ENCODE data around the gene BCL2. TPM values are rescaled to one million over a fixed set of nuclear protein-coding genes. Genes with fewer than 3 reads are reported as not detected.
A peak's percentile ranks its signal among the peaks of the same experiment; 100 is the strongest.
"Not testable (repeated sequence)": the region's sequence is repeated elsewhere in the genome, so short reads cannot be mapped to it uniquely, and the experiment has no call there.

The BCL2 gene
- 47.3 TPM for total RNA-seq

- peak; percentile 65 for ATAC-seq
- no peak for DNase-seq (ENCODE audit: low spot score)
- intact Hi-C loops (cut with DNase I) = loop anchor here (5.0 to 10.0 kb wide), 2 partner anchors 55 to 187 kb away; no protein-coding TSS in a partner anchor
These were observed at the start of gene BCL2 for GRCh38 chr18:63319383-63320122. BCL2 (minus strand) TSS chr18:63319769.

GRCh38 chr18:63368611-63369010, 49.0 kb upstream of the BCL2 start:
- DNase-seq (ENCODE audit: low spot score) (no peak), ATAC-seq (no peak)
- intact Hi-C loops (cut with DNase I) = loop anchor here (10.0 kb wide), 1 partner anchor 46 kb away; no protein-coding TSS in a partner anchor

DNA sequence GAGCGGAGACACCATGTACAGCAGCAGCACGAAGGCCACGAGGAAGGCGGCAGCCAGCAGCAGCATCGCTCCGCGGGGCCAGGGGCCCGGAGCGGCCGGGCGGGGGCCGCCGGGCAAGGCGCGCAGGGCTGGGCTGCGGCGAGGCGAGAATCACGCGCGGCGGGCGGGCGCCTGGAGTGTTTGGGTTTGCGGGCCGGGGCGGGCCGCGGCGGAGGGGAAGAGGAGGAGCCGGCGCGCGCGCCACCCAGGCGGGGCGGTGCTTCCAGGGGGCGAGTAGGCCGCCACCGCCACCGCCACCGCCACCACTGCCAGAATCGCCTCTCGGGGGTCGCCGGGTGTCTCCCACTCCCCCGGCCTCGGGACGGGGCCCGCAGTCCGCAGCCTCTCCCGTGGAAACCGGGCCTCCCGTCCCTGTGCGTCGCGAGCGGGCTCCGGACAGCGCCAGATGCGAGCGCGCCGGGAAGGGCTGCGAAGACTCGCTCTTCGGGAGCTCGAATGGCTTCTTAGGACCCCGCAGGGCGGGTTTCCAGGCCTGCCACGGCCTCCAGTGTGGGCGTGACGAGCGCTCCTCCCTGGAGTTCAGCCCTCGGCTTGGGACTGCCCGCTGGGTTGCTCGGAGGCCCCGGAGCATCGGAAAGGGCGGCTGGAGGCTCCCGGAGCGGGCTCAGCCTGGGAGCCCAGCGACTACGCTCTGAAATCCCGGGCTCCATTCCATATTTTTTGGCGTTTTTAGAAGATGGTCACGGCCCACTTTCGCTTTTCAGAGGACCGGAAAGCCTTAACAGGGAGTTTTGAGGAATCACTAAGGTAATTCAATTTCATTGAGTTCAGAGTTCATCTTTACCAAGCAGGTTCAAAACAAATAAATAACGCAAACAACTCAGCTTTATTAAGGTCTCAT, 47.7 kb upstream of the BCL2 start, which contains the start of gene KDSR:
KDSR (minus strand) TSS at position 154 of the 901 bp plus-strand sequence; CDS start at position 66, 88 bp downstream.
- ATAC-seq = peak; percentile 99
- intact Hi-C loops (cut with DNase I) = loop anchor here (10.0 kb wide), 1 partner anchor 47 kb away; no protein-coding TSS in a partner anchor
- DNase-seq (ENCODE audit: low spot score) = peak; percentile 97

DNA sequence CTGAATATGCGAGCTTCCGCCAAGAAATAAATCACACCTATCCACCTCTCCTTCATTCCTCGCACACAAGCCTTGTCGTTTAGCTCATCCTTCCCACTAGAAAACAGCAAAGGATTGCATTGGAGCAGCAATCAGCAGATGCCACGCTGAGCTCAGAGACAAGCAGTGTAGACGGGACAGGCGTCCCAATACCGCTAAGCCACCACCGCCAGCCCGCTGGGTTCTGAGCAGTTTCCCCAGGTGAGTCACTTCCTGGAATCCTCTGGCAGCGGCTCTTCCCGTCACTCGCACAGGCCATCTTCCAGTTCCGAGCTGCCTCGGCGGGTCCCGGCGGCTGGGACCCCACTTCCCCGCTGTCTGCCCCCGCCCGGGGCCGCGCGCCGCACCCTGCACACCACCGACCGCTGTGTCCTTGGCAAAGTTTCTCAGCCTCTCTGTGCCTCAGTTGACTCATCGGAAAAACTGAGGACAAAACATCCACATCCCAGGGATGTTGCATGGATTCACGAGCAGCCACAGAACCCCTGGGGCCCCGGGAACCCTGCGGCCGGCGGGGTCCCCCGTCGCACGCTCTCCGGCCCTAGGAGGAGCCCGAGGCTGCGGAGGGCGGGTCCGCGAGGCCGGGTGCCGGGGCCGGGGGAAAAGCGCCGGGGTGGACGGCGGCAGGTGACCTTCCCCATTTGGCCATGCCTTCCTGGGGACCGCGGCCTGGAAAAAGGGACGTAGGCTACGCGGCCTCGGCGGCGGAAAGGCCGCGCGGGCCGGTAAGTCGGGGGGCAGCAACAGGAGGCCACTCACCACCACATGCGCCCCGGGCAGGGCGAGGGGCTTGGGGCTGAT, 46.9 kb upstream of the BCL2 start:
- DNase-seq (ENCODE audit: low spot score) = peak; percentile 67
- no peak for ATAC-seq
- intact Hi-C loops (cut with DNase I) = loop anchor here (10.0 kb wide), 1 partner anchor 48 kb away; no protein-coding TSS in a partner anchor

GRCh38 chr18:63365876-63366212, 46.3 kb upstream of the BCL2 start:
- no peak for DNase-seq (ENCODE audit: low spot score)
- intact Hi-C loops (cut with DNase I) = loop anchor here (10.0 kb wide), 1 partner anchor 49 kb away; no protein-coding TSS in a partner anchor
- no peak for ATAC-seq

- ATAC-seq = no peak
- DNase-seq (ENCODE audit: low spot score) = no peak
- intact Hi-C loops (cut with DNase I) = loop anchor here (10.0 kb wide), 1 partner anchor 51 kb away; no protein-coding TSS in a partner anchor
These were observed 44.4 kb upstream of the BCL2 start for GRCh38 chr18:63363951-63364350.

- intact Hi-C loops (cut with DNase I) = loop anchor here (10.0 kb wide), 1 partner anchor 51 kb away; no protein-coding TSS in a partner anchor
- not testable (repeated sequence) for ATAC-seq; DNase-seq (ENCODE audit: low spot score)
These were observed 43.9 kb upstream of the BCL2 start for GRCh38 chr18:63363420-63363819.

GRCh38 chr18:63356272-63356896, 36.8 kb upstream of the BCL2 start:
- no peak for DNase-seq (ENCODE audit: low spot score)
- intact Hi-C loops (cut with DNase I) = no loop called here
- ATAC-seq = no peak

DNA sequence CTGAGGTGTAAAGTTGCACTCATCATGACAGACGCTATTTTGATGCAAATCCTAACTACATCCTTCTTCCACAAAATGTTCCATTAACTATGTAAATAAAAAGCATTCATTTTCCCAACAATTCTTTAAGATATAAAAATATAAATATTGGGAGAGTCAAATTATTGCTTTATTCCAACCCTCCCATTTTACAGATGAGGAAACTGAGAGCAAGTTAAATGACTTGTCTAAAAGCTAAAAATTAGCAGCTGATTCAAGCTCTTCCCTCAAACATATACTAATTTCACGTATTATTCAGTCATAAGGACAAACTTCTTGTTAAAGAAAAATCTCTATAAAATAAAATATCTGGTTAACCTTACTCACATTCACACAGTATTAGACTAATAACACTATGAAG, 30.7 kb upstream of the BCL2 start:
- ATAC-seq (no peak), DNase-seq (ENCODE audit: low spot score) (no peak)
- intact Hi-C loops (cut with DNase I) = no loop called here

GRCh38 chr18:63348508-63349136, 29.1 kb upstream of the BCL2 start:
- no peak for ATAC-seq
- intact Hi-C loops (cut with DNase I) = loop anchor here (10.0 kb wide), 1 partner anchor 344 kb away; no protein-coding TSS in a partner anchor
- DNase-seq (ENCODE audit: low spot score) = no peak

- DNase-seq (ENCODE audit: low spot score) (no peak), ATAC-seq (no peak)
- intact Hi-C loops (cut with DNase I) = loop anchor here (10.0 kb wide), 1 partner anchor 342 kb away; no protein-coding TSS in a partner anchor
These were observed 27.1 kb upstream of the BCL2 start for GRCh38 chr18:63346480-63347183.

GRCh38 chr18:63346031-63346430, 26.5 kb upstream of the BCL2 start:
- intact Hi-C loops (cut with DNase I) = loop anchor here (10.0 kb wide), 1 partner anchor 341 kb away; no protein-coding TSS in a partner anchor
- DNase-seq (ENCODE audit: low spot score) (no peak), ATAC-seq (peak; percentile 42)

DNA sequence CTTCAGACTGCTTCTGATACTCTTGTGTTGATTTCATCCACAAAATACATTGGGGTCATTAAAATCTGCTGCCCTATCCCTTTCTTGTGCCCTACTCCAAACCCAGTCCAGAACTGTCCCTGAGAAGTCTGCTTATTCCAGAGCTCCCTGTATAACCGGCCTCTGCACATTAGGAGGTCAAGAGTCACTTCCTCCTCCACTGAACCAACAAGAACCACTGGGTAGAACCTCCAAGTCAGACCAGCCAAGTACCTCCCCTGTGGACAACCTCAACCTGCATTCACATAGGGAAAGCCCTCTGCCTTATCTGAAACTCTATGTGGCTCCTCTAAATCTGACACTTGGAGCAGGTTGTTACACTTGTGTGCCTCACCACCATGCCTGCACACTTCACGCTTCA, 25.3 kb upstream of the BCL2 start:
- intact Hi-C loops (cut with DNase I) = loop anchor here (10.0 kb wide), 1 partner anchor 340 kb away; no protein-coding TSS in a partner anchor
- ATAC-seq (no peak), DNase-seq (ENCODE audit: low spot score) (no peak)

- intact Hi-C loops (cut with DNase I) = loop anchor here (10.0 kb wide), 1 partner anchor 339 kb away; no protein-coding TSS in a partner anchor
- ATAC-seq (no peak), DNase-seq (ENCODE audit: low spot score) (no peak)
These were observed 24.7 kb upstream of the BCL2 start for GRCh38 chr18:63344263-63344662.

- intact Hi-C loops (cut with DNase I) = loop anchor here (10.0 kb wide), 1 partner anchor 337 kb away; no protein-coding TSS in a partner anchor
- ATAC-seq (peak; percentile 72), DNase-seq (ENCODE audit: low spot score) (no peak)
These were observed 22.6 kb upstream of the BCL2 start for GRCh38 chr18:63342206-63342605.

GRCh38 chr18:63339920-63340484, 20.4 kb upstream of the BCL2 start:
- intact Hi-C loops (cut with DNase I) = loop anchor here (10.0 kb wide), 1 partner anchor 335 kb away; no protein-coding TSS in a partner anchor
- ATAC-seq (no peak), DNase-seq (ENCODE audit: low spot score) (no peak)

All from sciatic nerve (tissue), 2 donors.